Measurements from ENCODE around the gene EEF1A2.

EEF1A2 gene

GRCh38 chr20:63498960-63499337 is at the start of gene EEF1A2:
TSS of gene EEF1A2 (minus strand) at chr20:63499083. CDS start at chr20:63497763, 1,320 bp downstream.
- peak; percentile 41 for DNase-seq (ENCODE audit: low read depth, low spot score)

DNA sequence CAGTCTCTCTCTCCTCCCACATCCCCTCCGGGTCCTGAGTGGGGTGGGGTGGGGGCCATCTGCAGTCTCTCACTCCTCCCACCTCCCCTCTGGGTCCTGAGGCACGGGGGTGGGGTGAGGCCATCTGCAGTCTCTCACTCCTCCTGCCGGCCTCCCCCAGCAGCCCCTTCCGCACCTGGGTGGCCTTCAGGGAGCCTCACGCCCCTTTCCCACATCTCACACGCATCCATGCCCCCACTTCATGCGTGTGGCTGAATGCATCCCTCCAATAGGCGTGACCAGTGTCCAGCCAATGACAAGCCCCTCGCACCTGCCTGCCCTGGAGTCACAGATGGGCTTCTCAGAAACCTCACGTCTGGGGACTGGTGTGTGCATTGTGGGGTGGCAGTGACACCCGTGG is 49.7 kb upstream of the EEF1A2 start:
- DNase-seq (ENCODE audit: low read depth, low spot score), result no peak

DNA sequence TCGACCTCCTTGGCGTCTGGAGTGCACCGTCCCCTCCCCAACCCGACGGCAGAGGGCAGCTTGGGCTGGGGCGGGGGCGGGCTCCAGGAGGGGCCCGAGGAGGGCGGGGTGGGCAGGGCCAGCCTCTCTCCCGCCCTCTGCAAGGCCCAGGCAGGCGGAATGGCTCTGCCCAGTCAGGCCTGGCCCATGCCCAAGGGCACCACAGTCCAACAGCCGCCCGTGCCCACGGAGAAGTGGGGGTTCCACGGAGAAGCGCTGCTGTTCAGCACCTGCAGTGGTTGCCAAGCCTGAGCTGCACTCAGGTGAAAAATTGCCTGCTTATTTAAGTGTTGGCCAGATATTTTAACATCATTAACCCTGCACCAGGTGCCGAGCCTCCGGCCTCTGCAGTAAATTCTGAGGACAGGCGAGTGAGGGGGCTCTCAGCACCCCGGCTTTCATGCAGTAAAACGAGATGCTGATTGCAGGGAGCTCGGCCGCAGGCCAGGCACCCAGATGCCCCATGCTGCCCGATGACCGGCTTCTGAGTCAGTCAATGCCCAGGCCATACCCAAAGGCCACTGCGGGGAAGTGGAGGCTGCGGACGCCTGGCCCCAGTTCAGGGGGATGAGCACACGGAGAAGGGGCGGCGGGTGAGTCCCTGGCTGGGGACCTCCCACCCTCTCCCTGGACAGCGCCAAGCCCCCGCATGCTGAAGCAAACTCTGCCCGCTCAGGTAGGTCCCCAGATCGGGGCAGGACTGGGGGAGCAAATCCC is 49.0 kb upstream of the EEF1A2 start, which contains the start of gene SRMS:
Gene SRMS, minus strand, starts transcription at position 25 of the 756 bp plus-strand sequence. CDS start 286 bp downstream, outside the sequence.
- DNase-seq (ENCODE audit: low read depth, low spot score), result no peak

GRCh38 chr20:63546956-63547724 is 48.3 kb upstream of the EEF1A2 start:
- DNase-seq (ENCODE audit: low read depth, low spot score), result no peak

DNA sequence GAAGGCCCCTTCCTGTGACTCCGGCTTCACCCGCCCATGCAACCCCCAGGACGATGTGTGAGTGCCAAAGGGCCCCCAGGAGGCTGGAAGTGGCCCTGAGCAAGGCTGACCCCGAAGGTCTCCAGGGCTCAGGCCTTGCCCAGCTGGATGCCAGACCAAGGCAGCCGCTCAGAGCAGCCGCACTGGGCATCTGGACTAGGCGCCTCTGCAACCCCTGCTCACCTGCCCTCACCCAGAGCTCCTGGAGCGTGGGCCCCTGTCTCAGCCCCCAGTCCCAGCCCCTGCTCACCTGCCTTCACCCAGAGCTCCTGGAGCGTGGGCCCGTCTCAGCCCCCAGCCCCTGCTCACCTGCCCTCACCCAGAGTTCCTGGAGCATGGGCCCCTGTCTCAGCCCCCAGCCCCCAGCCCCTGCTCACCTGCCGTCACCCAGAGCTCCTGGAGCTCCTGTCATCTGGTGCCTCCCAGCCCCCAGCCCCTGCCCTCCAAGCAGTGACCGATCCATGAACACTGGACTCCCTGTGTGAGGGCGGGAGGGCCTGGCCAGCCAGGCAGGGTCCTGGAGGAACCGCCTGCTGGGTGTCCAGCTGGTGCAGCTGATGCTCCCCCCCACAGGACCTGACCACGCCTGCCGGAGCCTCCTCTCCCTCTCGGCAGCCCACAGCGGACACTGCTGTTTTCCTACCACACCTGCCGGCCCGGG is 47.5 kb upstream of the EEF1A2 start:
- no peak for DNase-seq (ENCODE audit: low read depth, low spot score)

GRCh38 chr20:63545814-63546213 is 46.9 kb upstream of the EEF1A2 start:
- no peak for DNase-seq (ENCODE audit: low read depth, low spot score)

GRCh38 chr20:63544958-63545516 is 46.2 kb upstream of the EEF1A2 start:
- no peak for DNase-seq (ENCODE audit: low read depth, low spot score)

DNA sequence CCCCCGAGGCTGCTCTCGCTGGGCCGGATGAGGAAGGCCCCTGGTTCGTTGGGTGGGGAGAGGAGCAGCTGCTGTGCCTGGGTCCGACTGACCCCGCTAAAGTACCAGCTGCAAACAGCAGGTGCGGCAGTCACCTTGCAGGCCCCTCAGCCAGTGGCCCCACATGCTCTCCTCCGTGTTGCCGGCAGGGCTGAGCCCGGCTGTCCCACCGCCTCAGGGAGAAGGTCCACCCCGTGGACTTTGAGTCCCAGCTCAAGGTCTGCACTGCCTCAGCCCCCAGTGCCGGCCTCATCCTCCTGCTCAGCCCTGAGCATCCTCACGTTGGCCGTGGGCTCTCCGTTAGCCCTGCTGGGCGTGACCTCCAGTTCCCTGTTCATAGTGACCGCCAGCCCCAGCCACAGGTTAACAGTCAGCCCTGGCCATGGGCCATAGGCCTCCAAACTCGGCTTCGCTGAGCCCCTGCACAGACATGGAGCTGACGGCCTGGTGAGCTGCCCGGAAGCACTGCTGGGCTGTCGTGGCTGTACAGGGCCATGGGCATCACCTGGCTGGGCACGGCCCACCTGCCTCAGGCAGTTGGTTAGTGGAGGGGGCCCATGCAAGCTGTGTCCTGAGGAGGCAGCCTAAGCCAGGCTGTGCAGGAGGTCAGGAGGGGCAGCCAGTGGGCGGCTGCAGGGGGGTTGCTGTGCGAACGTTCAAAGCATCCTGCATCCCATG is 45.5 kb upstream of the EEF1A2 start:
- DNase-seq (ENCODE audit: low read depth, low spot score), result no peak

DNA sequence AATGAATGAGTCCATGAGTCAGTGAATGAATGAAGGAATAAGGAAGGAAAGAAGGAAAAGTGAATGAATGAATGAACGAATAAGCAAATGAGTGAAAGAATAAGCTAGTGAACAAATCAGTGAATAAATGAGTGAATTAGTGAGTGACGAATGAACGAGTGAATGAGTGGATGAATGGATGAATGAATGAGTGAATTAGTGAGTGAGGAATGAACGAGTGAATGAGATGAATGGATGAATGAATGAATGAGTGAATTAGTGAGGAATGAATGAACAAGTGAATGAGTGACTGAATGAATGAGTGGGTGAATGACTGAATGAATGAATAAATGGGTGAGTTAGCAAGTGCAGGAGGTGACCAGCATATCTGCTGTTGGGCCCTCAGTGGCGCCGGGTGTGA is 44.9 kb upstream of the EEF1A2 start:
- no peak for DNase-seq (ENCODE audit: low read depth, low spot score)

GRCh38 chr20:63543131-63543530 is 44.2 kb upstream of the EEF1A2 start:
- no peak for DNase-seq (ENCODE audit: low read depth, low spot score)

DNA sequence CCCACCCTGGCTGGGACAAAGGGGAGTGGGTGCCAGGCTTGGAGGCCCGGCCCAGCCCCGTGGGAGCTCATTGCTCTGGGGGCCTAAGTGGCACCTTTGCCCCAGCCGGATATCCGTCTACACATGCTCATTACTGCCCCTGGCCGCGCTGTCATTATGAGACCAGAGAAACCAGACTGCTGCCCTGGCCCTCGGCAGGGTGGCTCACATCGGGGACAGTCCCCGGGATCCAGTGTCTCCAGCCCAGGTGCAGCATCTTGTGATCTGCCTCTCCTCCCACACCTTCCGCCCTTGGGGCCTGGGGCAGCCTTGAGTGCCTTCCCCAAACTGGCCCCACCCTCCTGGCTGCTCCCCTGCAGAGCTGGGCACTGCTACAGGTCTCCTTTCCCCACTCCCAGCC is 43.8 kb upstream of the EEF1A2 start:
- no peak for DNase-seq (ENCODE audit: low read depth, low spot score)

GRCh38 chr20:63542031-63542559 is 43.2 kb upstream of the EEF1A2 start:
- DNase-seq (ENCODE audit: low read depth, low spot score), result no peak

DNA sequence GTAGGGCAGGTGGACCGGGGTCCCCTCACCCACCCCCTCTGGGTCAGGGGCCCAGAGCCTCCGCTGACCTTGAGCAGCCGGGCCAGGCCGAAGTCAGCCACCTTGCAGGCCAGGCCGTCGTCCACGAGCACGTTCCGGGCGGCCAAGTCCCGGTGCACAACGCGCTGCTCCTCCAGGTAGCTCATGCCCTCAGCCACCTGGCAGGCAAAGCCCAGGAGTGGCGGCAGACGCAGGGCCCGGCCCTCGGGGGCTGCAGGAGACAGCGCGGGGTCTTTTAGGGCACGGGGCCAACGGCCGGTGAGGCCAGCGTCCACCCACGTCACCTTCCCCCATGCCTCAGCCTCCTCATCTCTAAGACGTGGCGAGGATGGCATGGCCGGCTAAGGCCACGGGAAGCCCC is 42.5 kb upstream of the EEF1A2 start:
- DNase-seq (ENCODE audit: low read depth, low spot score), result no peak

GRCh38 chr20:63540417-63541186 is 41.7 kb upstream of the EEF1A2 start:
- peak; percentile 34 for DNase-seq (ENCODE audit: low read depth, low spot score)

GRCh38 chr20:63539441-63540370 is 40.8 kb upstream of the EEF1A2 start:
- DNase-seq (ENCODE audit: low read depth, low spot score), result no peak

- no peak for DNase-seq (ENCODE audit: low read depth, low spot score)
Measured at GRCh38 chr20:63539092-63539430, 40.2 kb upstream of the EEF1A2 start.

DNA sequence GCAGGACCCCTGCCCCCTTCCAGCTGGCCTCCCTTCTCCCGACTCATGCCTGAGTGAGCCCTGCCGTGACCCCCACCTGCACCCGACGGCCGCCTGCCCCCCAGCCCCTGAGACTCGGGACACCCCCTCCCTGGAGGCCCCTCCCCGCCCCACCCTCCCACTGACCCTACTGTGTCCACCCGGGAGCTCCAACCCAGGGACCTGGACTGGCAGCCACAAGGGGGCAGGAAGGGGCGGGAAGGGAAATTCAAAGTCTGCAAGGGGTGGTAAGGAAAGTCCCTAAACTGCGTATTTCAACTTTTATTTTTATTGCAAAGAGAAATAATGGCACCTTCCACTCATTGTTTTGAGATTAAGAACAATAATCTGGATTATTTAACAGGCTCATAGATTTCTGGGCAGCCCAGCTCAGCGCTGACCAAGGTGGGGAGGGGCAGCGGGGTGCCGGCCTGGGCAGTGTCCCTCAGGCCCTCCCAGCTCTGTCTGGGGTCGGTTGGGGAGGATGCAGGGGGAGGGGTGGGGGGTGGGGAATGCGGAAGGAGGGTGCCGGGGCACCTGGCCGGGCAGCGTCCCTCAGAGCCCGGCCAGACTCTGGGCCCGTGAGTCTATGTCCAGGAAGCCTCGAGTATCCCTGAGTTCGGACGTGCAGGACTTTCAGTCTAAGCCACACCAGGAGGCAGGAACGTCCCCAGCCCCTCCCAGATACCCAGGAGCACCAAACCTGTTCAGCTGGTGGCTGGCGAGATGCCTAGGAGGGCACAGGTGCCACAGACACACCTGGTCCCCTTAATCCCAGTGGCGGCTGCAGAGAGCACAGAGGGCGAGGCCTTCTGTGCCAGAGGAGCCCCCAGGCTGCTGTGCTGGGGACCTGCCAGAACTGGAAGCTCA is 39.6 kb upstream of the EEF1A2 start:
- no peak for DNase-seq (ENCODE audit: low read depth, low spot score)

DNA sequence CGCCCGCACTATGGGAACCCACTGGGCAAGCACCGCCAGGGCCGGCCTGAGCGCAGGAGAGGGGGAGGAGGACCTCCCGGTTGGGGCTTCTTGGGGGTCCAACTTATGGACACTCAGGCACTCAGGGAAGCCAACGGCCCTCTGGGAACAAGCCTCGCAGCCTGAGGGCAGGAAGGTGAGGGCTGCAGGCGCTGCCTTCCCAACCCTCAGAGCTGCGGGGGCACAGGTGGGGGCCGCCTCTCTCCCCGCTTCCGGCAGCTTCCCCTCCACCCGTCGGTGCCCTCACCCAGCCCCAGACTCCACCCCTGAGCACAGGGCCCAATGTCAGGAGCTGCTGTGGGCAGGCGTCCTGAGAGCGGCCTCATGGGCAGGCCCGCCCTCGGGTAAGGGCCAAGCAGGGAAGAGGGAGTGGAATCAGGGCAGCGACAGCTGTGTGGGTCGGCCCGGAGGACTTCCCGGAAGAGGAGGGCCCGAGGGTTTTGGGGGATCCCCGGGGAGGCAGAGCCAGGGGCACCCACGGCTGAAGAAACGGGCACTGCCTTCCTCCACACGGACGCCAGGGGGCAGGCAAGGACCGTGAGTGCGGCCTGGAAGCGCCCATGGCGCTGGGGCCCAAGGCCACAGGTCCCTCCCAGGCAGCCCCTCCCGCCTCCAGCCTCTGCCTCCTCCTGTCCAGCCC is 38.8 kb upstream of the EEF1A2 start:
- DNase-seq (ENCODE audit: low read depth, low spot score), result peak; percentile 92
